ENCODE results near the gene LAIR2.

GRCh38 chr19:54556194-54556593 is 53.6 kb downstream of the LAIR2 start:
- TF ChIP-seq CTCF (IDR thresholded peaks at IDR 0.05): no peak
- TF ChIP-seq POLR2A (IDR thresholded peaks at IDR 0.05): no peak
